NCI-H1417 treated with DMSO at 0.1 percent for 48 hours (cell line): ENCODE measurements around the gene NPY4R2.
"Not testable (repeated sequence)": the region's sequence is repeated elsewhere in the genome, so short reads cannot be mapped to it uniquely, and the experiment has no call there.

ENCODE experiments used
- DNase-seq: peaks from one replicate; lab custom pipeline; 2025; lab: John Stamatoyannopoulos, UW

Gene NPY4R2

GRCh38 chr10:47918475-47918874 is at the start of gene NPY4R2:
Gene NPY4R2 (plus strand): TSS chr10:47918662. CDS start chr10:47921988, 3,326 bp downstream.
- DNase-seq = not testable (repeated sequence)

- DNase-seq = not testable (repeated sequence)
These were observed 47.6 kb upstream of the NPY4R2 start for GRCh38 chr10:47870887-47871286.

- DNase-seq = not testable (repeated sequence)
These were observed 46.8 kb upstream of the NPY4R2 start for GRCh38 chr10:47871485-47872180.

GRCh38 chr10:47872236-47872635 is 46.2 kb upstream of the NPY4R2 start:
- not testable (repeated sequence) for DNase-seq

GRCh38 chr10:47884239-47884638 is 34.2 kb upstream of the NPY4R2 start:
- DNase-seq = not testable (repeated sequence)

GRCh38 chr10:47884934-47885333 is 33.5 kb upstream of the NPY4R2 start:
- DNase-seq = not testable (repeated sequence)

- DNase-seq = not testable (repeated sequence)
These were observed 32.1 kb upstream of the NPY4R2 start for GRCh38 chr10:47886356-47886755.

GRCh38 chr10:47886827-47887226 is 31.6 kb upstream of the NPY4R2 start:
- DNase-seq = not testable (repeated sequence)

- DNase-seq = not testable (repeated sequence)
These were observed 27.7 kb upstream of the NPY4R2 start for GRCh38 chr10:47890737-47891136.

- DNase-seq = not testable (repeated sequence)
These were observed 25.8 kb upstream of the NPY4R2 start for GRCh38 chr10:47892494-47893261.

GRCh38 chr10:47894571-47894970 is 23.9 kb upstream of the NPY4R2 start:
- DNase-seq = not testable (repeated sequence)

- DNase-seq = not testable (repeated sequence)
These were observed 20.6 kb upstream of the NPY4R2 start for GRCh38 chr10:47897813-47898212.

GRCh38 chr10:47909333-47909732 is 9.1 kb upstream of the NPY4R2 start:
- DNase-seq = not testable (repeated sequence)

- not testable (repeated sequence) for DNase-seq
These were observed 8.0 kb upstream of the NPY4R2 start for GRCh38 chr10:47910486-47910885.

- not testable (repeated sequence) for DNase-seq
These were observed 4.4 kb upstream of the NPY4R2 start for GRCh38 chr10:47914052-47914451.

GRCh38 chr10:47915849-47916548 is 2.5 kb upstream of the NPY4R2 start:
- not testable (repeated sequence) for DNase-seq

GRCh38 chr10:47920610-47921009 is 2.1 kb downstream of the NPY4R2 start:
- DNase-seq = not testable (repeated sequence)

GRCh38 chr10:47922503-47922902 is 4.0 kb downstream of the NPY4R2 start:
- not testable (repeated sequence) for DNase-seq

GRCh38 chr10:47924628-47925027 is 6.2 kb downstream of the NPY4R2 start:
- DNase-seq = not testable (repeated sequence)

GRCh38 chr10:47927147-47927916 is 8.9 kb downstream of the NPY4R2 start:
- not testable (repeated sequence) for DNase-seq

GRCh38 chr10:47928225-47928624 is 9.8 kb downstream of the NPY4R2 start:
- not testable (repeated sequence) for DNase-seq

- not testable (repeated sequence) for DNase-seq
These were observed 14.4 kb downstream of the NPY4R2 start for GRCh38 chr10:47932824-47933223.
